ENCODE results near the gene MEIS3. TPM values are rescaled to one million over a fixed set of nuclear protein-coding genes. Genes with fewer than 3 reads are reported as not detected.
"Not testable (repeated sequence)": the region's sequence is repeated elsewhere in the genome, so short reads cannot be mapped to it uniquely, and the experiment has no call there.

The MEIS3 gene
- total RNA-seq, 3 donors from 2014 or later (not counting 1 experiment from before 2014, with no cell fraction given): not detected

DNA sequence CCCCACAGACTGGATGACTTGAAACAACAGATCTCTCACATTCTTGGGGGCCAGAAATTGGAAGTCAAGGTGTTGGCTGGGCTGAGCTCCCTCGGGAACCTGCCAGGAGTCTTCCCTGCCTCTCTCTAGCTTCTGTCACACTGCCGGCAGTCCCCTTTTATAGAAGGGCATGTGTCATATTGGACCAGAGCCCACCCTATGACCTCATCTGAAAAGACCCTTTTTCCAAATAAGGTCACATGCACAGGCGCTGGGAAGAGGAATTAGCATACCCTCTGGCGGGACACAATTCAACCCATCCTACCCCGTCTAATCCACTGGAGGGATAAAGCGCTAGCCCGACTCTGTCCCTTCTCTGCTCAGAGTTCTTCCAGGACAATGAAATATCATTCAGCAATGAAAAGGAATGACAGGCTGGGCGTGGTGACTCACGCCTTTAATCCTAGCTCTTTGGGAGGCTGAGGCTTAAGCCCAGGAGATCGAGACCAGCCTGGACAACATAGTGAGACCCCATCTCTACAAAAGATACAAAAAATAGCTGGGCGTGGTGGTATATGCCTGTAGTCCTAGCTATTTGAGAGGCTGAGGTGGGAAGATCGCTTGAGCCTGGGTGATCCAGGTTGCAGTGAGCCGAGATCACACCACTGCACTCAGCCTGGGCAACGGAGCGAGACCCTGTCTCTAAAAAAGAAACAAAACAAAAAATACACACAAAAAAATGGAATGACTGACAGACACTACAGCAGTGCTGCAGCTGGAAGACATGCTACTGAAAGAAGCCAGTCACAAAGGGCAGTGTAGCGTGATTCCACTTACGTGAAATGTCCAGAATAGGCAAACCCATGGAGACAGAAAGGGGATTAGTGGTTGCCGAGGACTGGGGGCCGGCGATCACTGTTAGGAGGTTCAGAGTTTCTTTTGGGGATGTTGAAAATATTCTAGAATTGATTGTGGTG, 28.5 kb downstream of the MEIS3 start:
- H3K27me3 Mint-ChIP-seq (ENCODE audit: low read depth in 2 of 2): peaks cover 15 to 23% of the 10 kb centered on the region in 2 donors
- DNase-seq: no peak
- ATAC-seq: peak in 1 of 3 donors; percentile 7
- H3K4me1 ChIP-seq (ENCODE audit: control insufficient read depth, insufficient read depth, low read length): peaks cover 21% of the 10 kb centered on the region
- 86% methylated on average over 20 of the region's 20 CpGs for WGBS (ENCODE audit: insufficient coverage)
- H3K4me3 ChIP-seq (ENCODE audit: low read length): no peak overlapping the region
- H3K36me3 ChIP-seq (ENCODE audit: control insufficient read depth, insufficient read depth, low read length): no peaks in the 10 kb centered on the region
- intact Hi-C loops (cut with micrococcal nuclease): loop anchor here (1.0 kb wide), 1 partner anchor 95 kb away; no protein-coding TSS in a partner anchor
- TF ChIP-seq, protein P1, sequence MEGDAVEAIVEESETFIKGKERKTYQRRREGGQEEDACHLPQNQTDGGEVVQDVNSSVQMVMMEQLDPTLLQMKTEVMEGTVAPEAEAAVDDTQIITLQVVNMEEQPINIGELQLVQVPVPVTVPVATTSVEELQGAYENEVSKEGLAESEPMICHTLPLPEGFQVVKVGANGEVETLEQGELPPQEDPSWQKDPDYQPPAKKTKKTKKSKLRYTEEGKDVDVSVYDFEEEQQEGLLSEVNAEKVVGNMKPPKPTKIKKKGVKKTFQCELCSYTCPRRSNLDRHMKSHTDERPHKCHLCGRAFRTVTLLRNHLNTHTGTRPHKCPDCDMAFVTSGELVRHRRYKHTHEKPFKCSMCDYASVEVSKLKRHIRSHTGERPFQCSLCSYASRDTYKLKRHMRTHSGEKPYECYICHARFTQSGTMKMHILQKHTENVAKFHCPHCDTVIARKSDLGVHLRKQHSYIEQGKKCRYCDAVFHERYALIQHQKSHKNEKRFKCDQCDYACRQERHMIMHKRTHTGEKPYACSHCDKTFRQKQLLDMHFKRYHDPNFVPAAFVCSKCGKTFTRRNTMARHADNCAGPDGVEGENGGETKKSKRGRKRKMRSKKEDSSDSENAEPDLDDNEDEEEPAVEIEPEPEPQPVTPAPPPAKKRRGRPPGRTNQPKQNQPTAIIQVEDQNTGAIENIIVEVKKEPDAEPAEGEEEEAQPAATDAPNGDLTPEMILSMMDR (IDR thresholded peaks at IDR 0.05): no peak
- H3K9me3 Mint-ChIP-seq: no peaks in the 10 kb centered on the region
- peak overlapping the region in 1 of 2 donors; percentile 72 for H3K27ac Mint-ChIP-seq
- H3K4me1 Mint-ChIP-seq: peaks cover 15 to 17% of the 10 kb centered on the region in 2 donors
- no peaks in the 10 kb centered on the region for H3K9me3 ChIP-seq (ENCODE audit: control insufficient read depth, insufficient read depth, low read length)
- no peak overlapping the region for H3K4me3 Mint-ChIP-seq
- no peak overlapping the region for H3K27ac ChIP-seq (ENCODE audit: low read length)
- H3K27me3 ChIP-seq (ENCODE audit: control insufficient read depth, insufficient read depth, low read length): no peaks in the 10 kb centered on the region
- H3K36me3 Mint-ChIP-seq: no peaks in the 10 kb centered on the region

DNA sequence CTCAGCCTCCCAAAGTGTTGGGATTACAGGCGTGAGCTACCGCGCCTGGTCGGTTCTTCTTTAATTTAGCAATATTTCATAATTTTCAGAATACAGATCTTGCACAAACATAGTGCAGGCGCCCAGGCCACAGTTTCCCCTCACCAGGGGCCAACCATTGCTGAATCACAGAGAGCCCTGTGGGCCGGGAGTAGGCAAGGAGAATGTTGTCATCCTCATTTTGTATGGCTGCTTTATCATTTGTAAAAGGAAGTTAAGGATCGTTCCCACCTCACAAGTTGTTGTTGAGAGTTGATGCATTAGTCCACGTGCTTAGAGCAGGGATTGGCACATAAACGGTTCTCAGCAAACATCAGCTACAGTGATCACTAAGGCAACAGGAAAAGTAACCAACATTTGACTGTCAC, 30.2 kb downstream of the MEIS3 start:
- DNase-seq (no peak), ATAC-seq (peak; percentile 25 to 77 (median 41))
- Histone ChIP-seq H3K9me3 (ENCODE audit: control insufficient read depth, insufficient read depth, low read length) (no peaks in the 10 kb centered on the region), H3K27me3 (ENCODE audit: control insufficient read depth, insufficient read depth, low read length) (no peaks in the 10 kb centered on the region), H3K4me1 (ENCODE audit: control insufficient read depth, insufficient read depth, low read length) (peaks cover 21% of the 10 kb centered on the region), H3K4me3 (ENCODE audit: low read length) (no peak overlapping the region), H3K36me3 (ENCODE audit: control insufficient read depth, insufficient read depth, low read length) (no peaks in the 10 kb centered on the region), H3K27ac (ENCODE audit: low read length) (peak overlapping the region; percentile 50)
- Mint-ChIP-seq H3K4me1 (peaks cover 15 to 17% of the 10 kb centered on the region in 2 donors), H3K27me3 (ENCODE audit: low read depth in 2 of 2) (peaks cover 11 to 16% of the 10 kb centered on the region in 2 donors), H3K27ac (peak overlapping the region in 1 of 2 donors; percentile 72), H3K9me3 (no peaks in the 10 kb centered on the region), H3K4me3 (no peak overlapping the region), H3K36me3 (no peaks in the 10 kb centered on the region)
- TF ChIP-seq, protein P1 (IDR thresholded peaks at IDR 0.05): no peak
- WGBS (ENCODE audit: insufficient coverage): 74% methylated on average over 9 of the region's 9 CpGs
- intact Hi-C loops (cut with micrococcal nuclease): no loop called here

DNA sequence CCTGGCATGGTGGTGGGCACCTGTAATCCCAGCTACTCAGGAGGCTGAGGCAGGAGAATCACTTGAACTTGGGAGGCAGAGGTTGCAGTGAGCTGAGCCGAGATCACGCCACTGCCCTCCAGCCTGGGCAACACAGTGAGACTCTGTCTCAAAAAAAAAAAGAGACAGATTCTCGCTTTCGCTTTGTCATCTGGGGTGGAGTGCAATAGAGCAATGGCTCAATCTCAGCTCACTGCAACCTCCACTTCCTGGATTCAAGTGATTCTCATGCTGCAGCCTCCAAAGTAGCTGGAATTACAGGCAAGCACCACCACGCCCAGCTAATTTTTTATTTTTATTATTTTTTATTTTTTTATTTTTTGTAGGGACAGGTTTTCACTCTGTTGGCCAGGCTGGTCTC, 30.6 kb downstream of the MEIS3 start:
- peaks cover 24% of the 10 kb centered on the region for H3K4me1 ChIP-seq (ENCODE audit: control insufficient read depth, insufficient read depth, low read length)

DNA sequence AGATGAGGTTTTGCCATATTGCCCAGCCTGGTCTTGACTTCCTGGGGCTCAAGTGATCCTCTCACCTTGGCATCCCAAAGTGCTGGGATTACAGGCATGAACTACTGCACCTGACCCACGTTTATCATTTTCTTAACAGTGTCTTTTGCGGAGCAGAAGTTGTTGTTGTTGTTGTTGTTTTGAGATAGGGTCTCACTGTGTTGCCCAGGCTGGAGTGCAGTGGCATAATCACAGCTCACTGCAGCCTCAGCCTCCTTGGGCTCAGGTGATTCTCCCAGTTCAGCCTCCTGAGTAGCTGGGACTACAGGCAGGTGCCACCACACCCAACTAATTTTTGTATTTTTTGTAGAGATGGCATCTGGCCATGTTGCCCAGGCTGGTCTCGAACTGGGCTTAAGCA, 31.7 kb downstream of the MEIS3 start:
- H3K9me3 ChIP-seq (ENCODE audit: control insufficient read depth, insufficient read depth, low read length); H3K4me3 Mint-ChIP-seq; H3K36me3 Mint-ChIP-seq; DNase-seq; H3K9me3 Mint-ChIP-seq; ATAC-seq; H3K36me3 ChIP-seq (ENCODE audit: control insufficient read depth, insufficient read depth, low read length); intact Hi-C loops (cut with micrococcal nuclease); H3K27me3 ChIP-seq (ENCODE audit: control insufficient read depth, insufficient read depth, low read length); H3K27me3 Mint-ChIP-seq (ENCODE audit: low read depth in 2 of 2); H3K4me3 ChIP-seq (ENCODE audit: low read length); H3K27ac ChIP-seq (ENCODE audit: low read length); H3K27ac Mint-ChIP-seq: not testable (repeated sequence)
- WGBS (ENCODE audit: insufficient coverage): 85% methylated on average over 3 of the region's 3 CpGs
- H3K4me1 Mint-ChIP-seq: peaks cover 23 to 27% of the 10 kb centered on the region in 2 donors
- peaks cover 35% of the 10 kb centered on the region for H3K4me1 ChIP-seq (ENCODE audit: control insufficient read depth, insufficient read depth, low read length)

More for the DNA sequence above, 30.6 kb downstream of the MEIS3 start:
- ATAC-seq: peak; percentile 59 to 73 (median 64)
- intact Hi-C loops (cut with micrococcal nuclease); DNase-seq; H3K27me3 ChIP-seq (ENCODE audit: control insufficient read depth, insufficient read depth, low read length); H3K4me3 Mint-ChIP-seq; H3K4me3 ChIP-seq (ENCODE audit: low read length); H3K9me3 ChIP-seq (ENCODE audit: control insufficient read depth, insufficient read depth, low read length); H3K9me3 Mint-ChIP-seq; H3K36me3 ChIP-seq (ENCODE audit: control insufficient read depth, insufficient read depth, low read length); H3K36me3 Mint-ChIP-seq: not testable (repeated sequence)
- 45% methylated on average over 4 of the region's 5 CpGs for WGBS (ENCODE audit: insufficient coverage)
- H3K4me1 Mint-ChIP-seq: peaks cover 15 to 17% of the 10 kb centered on the region in 2 donors
- H3K27ac ChIP-seq (ENCODE audit: low read length): peak overlapping the region; percentile 25
- H3K27me3 Mint-ChIP-seq (ENCODE audit: low read depth in 2 of 2): peaks cover 7 to 12% of the 10 kb centered on the region in 2 donors
- H3K27ac Mint-ChIP-seq: peak overlapping the region in 1 of 2 donors; percentile 72

DNA sequence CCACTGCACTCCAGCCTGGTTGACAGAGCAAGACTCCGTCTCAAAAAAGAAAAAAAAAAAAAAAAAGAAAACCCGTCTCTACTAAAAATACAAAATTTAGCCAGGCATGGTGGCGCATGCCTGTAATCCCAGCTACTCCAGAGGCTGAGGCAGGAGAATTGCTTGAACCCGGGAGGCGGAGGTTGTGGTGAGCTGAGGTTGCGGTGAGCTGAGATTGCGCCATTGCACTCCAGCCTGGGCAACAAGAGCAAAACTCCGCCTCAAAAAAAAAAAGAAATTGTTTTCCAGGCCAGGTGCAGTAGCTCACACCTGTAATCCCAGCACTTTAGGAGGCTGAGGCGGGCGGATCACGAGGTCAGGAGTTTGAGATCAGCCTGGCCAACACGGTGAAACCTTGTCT, 32.7 kb downstream of the MEIS3 start:
- intact Hi-C loops (cut with micrococcal nuclease); H3K4me3 Mint-ChIP-seq; ATAC-seq; H3K27me3 Mint-ChIP-seq (ENCODE audit: low read depth in 2 of 2); H3K27ac Mint-ChIP-seq; H3K9me3 ChIP-seq (ENCODE audit: control insufficient read depth, insufficient read depth, low read length); H3K27ac ChIP-seq (ENCODE audit: low read length); H3K4me3 ChIP-seq (ENCODE audit: low read length); DNase-seq; H3K36me3 ChIP-seq (ENCODE audit: control insufficient read depth, insufficient read depth, low read length); H3K36me3 Mint-ChIP-seq; H3K9me3 Mint-ChIP-seq; H3K27me3 ChIP-seq (ENCODE audit: control insufficient read depth, insufficient read depth, low read length): not testable (repeated sequence)
- H3K4me1 ChIP-seq (ENCODE audit: control insufficient read depth, insufficient read depth, low read length): peaks cover 44% of the 10 kb centered on the region
- 94% methylated on average over 10 of the region's 12 CpGs for WGBS (ENCODE audit: insufficient coverage)
- peaks cover 33 to 35% of the 10 kb centered on the region in 2 donors for H3K4me1 Mint-ChIP-seq

DNA sequence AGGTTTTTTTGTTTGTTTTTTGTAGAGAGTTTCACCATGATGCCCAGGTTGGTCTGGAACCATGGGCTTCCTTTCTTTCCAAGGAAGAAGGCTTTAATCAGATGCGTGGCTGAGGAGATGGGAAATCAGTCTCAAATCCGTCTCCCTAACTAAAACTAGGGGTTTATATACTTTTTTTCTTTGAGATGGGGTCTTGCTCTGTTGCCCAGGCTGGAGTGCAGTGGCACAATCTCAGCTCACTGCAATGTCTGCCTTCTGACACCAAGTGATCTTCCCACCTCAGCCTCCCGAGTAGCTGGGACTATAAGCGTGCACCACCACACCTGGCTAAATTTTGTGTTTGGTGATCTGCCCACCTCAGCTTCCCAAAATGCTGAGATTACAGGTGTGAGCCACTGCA, 34.8 kb downstream of the MEIS3 start:
- DNase-seq; H3K27me3 Mint-ChIP-seq (ENCODE audit: low read depth in 2 of 2); H3K27ac ChIP-seq (ENCODE audit: low read length); H3K9me3 ChIP-seq (ENCODE audit: control insufficient read depth, insufficient read depth, low read length); H3K27ac Mint-ChIP-seq; H3K4me3 ChIP-seq (ENCODE audit: low read length); H3K4me3 Mint-ChIP-seq; H3K9me3 Mint-ChIP-seq; H3K27me3 ChIP-seq (ENCODE audit: control insufficient read depth, insufficient read depth, low read length); H3K36me3 Mint-ChIP-seq; ATAC-seq: not testable (repeated sequence)
- Histone ChIP-seq H3K36me3 (ENCODE audit: control insufficient read depth, insufficient read depth, low read length) (peaks cover 10% of the 10 kb centered on the region), H3K4me1 (ENCODE audit: control insufficient read depth, insufficient read depth, low read length) (peaks cover 54% of the 10 kb centered on the region)
- 82% methylated on average over 4 of the region's 4 CpGs for WGBS (ENCODE audit: insufficient coverage)
- intact Hi-C loops (cut with micrococcal nuclease): loop anchor here (5.0 kb wide), 1 partner anchor 37 kb away; the partner anchor contains the start of gene DHX34
- H3K4me1 Mint-ChIP-seq: peaks cover 33 to 45% of the 10 kb centered on the region in 2 donors
